ENCODE data around the gene SPPL2C. TPM values are rescaled to one million over a fixed set of nuclear protein-coding genes. Genes with fewer than 3 reads are reported as not detected.

SPPL2C gene, protein sequence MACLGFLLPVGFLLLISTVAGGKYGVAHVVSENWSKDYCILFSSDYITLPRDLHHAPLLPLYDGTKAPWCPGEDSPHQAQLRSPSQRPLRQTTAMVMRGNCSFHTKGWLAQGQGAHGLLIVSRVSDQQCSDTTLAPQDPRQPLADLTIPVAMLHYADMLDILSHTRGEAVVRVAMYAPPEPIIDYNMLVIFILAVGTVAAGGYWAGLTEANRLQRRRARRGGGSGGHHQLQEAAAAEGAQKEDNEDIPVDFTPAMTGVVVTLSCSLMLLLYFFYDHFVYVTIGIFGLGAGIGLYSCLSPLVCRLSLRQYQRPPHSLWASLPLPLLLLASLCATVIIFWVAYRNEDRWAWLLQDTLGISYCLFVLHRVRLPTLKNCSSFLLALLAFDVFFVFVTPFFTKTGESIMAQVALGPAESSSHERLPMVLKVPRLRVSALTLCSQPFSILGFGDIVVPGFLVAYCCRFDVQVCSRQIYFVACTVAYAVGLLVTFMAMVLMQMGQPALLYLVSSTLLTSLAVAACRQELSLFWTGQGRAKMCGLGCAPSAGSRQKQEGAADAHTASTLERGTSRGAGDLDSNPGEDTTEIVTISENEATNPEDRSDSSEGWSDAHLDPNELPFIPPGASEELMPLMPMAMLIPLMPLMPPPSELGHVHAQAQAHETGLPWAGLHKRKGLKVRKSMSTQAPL
- not detected in 2 replicates for total RNA-seq (2012; rRNA removed)

DNA sequence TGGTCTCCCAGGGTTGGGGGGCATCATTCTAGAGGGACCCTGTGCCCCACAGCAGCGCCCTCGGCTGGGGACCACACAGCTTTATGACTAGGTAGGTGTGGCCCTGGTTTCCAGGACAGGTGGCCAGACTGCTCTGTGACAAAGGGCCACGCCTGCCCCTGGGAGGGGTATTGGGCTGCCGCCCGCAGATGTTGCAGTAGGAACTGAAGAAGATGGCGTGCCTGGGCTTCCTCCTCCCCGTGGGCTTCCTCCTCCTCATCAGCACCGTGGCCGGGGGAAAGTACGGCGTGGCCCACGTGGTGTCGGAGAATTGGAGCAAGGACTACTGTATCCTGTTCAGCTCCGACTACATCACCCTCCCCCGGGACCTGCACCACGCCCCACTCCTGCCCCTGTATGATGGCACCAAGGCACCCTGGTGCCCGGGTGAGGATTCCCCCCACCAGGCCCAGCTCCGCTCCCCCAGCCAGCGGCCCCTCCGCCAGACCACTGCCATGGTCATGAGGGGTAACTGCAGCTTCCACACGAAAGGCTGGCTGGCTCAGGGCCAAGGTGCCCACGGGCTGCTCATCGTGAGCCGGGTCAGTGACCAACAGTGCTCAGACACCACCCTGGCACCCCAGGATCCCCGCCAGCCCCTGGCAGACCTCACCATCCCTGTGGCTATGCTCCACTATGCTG lies at the start of gene SPPL2C:
Gene SPPL2C, plus strand, starts transcription at position 187 of the 681 bp plus-strand sequence. Its CDS starts 26 bp downstream, at position 213.
- H3K36me3 ChIP-seq (ENCODE audit: insufficient read depth, low read length): no peaks in the 10 kb centered on the region
- H3K4me3 ChIP-seq (ENCODE audit: low read length): no peak within 1 kb of the TSS
- H3K4me2 ChIP-seq (ENCODE audit: low read length): no peak within 1 kb of the TSS
- H3K27me3 ChIP-seq (ENCODE audit: control insufficient read depth, insufficient read depth, low read length): peaks cover 18% of the 10 kb centered on the region
- no peak within 1 kb of the TSS for H3K9ac ChIP-seq (ENCODE audit: low read depth, low read length)
- no peaks in the 10 kb centered on the region for H3K4me1 ChIP-seq (ENCODE audit: control insufficient read depth, insufficient read depth, low read length)
- H3K9me3 ChIP-seq (replicated peaks; ENCODE audit: low read length): no peaks in the 10 kb centered on the region

DNA sequence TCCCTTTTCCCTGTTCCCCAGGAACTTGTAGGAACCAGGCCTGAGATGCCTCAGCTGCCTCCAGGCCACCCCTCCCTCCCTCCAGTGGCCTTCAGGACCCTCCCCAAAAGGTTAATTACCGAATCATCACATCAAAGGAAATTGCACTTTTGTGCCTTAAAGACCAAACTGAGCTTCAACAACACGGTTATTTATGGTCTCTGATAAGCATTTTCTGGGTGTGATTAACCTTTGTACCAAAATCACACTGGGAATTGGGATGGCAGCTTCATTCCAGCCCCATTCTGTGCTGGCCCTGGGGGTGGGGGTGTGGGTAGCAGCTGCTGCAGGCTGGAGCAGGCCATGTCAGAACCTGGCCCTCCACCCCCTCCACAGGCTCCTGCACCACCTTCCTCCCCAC lies 43.9 kb upstream of the SPPL2C start:
- Histone ChIP-seq H3K4me2 (ENCODE audit: low read length) (no peak overlapping the region), H3K4me1 (ENCODE audit: control insufficient read depth, insufficient read depth, low read length) (no peaks in the 10 kb centered on the region), H3K36me3 (ENCODE audit: insufficient read depth, low read length) (no peaks in the 10 kb centered on the region), H3K9ac (ENCODE audit: low read depth, low read length) (no peak overlapping the region), H3K4me3 (ENCODE audit: low read length) (no peak overlapping the region), H3K27me3 (ENCODE audit: control insufficient read depth, insufficient read depth, low read length) (peaks cover 72% of the 10 kb centered on the region), H3K9me3 (replicated peaks; ENCODE audit: low read length) (no peaks in the 10 kb centered on the region)

- H3K4me3 ChIP-seq (ENCODE audit: low read length): no peak overlapping the region
- no peaks in the 10 kb centered on the region for H3K36me3 ChIP-seq (ENCODE audit: insufficient read depth, low read length)
- H3K9me3 ChIP-seq (replicated peaks; ENCODE audit: low read length): no peaks in the 10 kb centered on the region
- H3K4me1 ChIP-seq (ENCODE audit: control insufficient read depth, insufficient read depth, low read length): no peaks in the 10 kb centered on the region
- no peak overlapping the region for H3K9ac ChIP-seq (ENCODE audit: low read depth, low read length)
- peaks cover 68% of the 10 kb centered on the region for H3K27me3 ChIP-seq (ENCODE audit: control insufficient read depth, insufficient read depth, low read length)
- no peak overlapping the region for H3K4me2 ChIP-seq (ENCODE audit: low read length)
These were observed 43.3 kb upstream of the SPPL2C start for GRCh38 chr17:45801421-45801820.

DNA sequence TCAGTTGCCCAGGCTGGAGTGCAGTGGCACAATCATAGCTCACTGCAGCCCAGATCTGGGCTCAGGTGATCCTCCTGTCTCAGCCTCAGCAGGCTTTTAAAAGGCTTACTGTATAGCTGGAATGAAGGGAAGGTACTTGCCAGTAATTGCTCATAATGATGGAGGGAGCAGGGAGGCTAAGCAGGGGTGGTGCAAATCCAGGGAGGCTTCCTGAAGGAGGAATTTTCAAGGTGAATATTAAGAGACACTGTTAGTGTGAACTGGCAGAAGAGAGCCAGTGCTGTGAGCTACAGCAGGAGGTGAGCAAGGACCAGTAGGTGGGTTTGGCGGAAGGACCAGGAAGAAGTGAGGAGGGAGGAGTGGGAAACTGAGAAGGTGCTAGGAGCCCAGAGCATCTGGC lies 35.8 kb upstream of the SPPL2C start:
- Histone ChIP-seq H3K4me1 (ENCODE audit: control insufficient read depth, insufficient read depth, low read length) (no peaks in the 10 kb centered on the region), H3K27me3 (ENCODE audit: control insufficient read depth, insufficient read depth, low read length) (peaks cover 53% of the 10 kb centered on the region), H3K4me3 (ENCODE audit: low read length) (no peak overlapping the region), H3K9ac (ENCODE audit: low read depth, low read length) (no peak overlapping the region), H3K36me3 (ENCODE audit: insufficient read depth, low read length) (no peaks in the 10 kb centered on the region), H3K4me2 (ENCODE audit: low read length) (no peak overlapping the region), H3K9me3 (replicated peaks; ENCODE audit: low read length) (no peaks in the 10 kb centered on the region)

- Histone ChIP-seq H3K4me2 (ENCODE audit: low read length) (no peak overlapping the region), H3K4me1 (ENCODE audit: control insufficient read depth, insufficient read depth, low read length) (no peaks in the 10 kb centered on the region), H3K27me3 (ENCODE audit: control insufficient read depth, insufficient read depth, low read length) (peaks cover 46% of the 10 kb centered on the region), H3K4me3 (ENCODE audit: low read length) (no peak overlapping the region), H3K36me3 (ENCODE audit: insufficient read depth, low read length) (no peaks in the 10 kb centered on the region), H3K9me3 (replicated peaks; ENCODE audit: low read length) (no peaks in the 10 kb centered on the region), H3K9ac (ENCODE audit: low read depth, low read length) (no peak overlapping the region)
These were observed 35.2 kb upstream of the SPPL2C start for GRCh38 chr17:45809499-45809898.

DNA sequence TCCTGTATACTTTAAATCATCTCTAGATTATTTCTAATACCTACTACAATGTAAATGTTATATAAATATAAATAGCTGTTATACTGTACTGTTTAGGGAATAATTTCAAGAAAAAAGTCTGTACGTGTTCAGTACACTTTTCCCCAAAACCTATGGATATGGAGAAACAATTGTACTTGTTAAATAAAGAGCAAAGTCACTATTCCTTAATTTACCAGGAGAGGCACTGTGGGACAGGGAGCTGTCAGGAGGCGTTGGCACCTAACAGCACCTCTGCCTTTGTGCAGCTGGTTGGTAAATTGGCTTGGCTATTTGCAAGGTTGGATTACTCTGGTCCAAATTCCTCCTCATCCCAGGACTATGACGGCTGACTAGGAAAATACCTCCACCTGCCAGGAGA lies 32.6 kb upstream of the SPPL2C start:
- Histone ChIP-seq H3K4me2 (ENCODE audit: low read length) (no peak overlapping the region), H3K9ac (ENCODE audit: low read depth, low read length) (no peak overlapping the region), H3K36me3 (ENCODE audit: insufficient read depth, low read length) (no peaks in the 10 kb centered on the region), H3K4me3 (ENCODE audit: low read length) (no peak overlapping the region), H3K4me1 (ENCODE audit: control insufficient read depth, insufficient read depth, low read length) (no peaks in the 10 kb centered on the region), H3K9me3 (replicated peaks; ENCODE audit: low read length) (no peaks in the 10 kb centered on the region), H3K27me3 (ENCODE audit: control insufficient read depth, insufficient read depth, low read length) (peaks cover 44% of the 10 kb centered on the region)

- Histone ChIP-seq H3K36me3 (ENCODE audit: insufficient read depth, low read length) (no peaks in the 10 kb centered on the region), H3K9ac (ENCODE audit: low read depth, low read length) (no peak overlapping the region), H3K4me2 (ENCODE audit: low read length) (no peak overlapping the region), H3K4me3 (ENCODE audit: low read length) (no peak overlapping the region), H3K4me1 (ENCODE audit: control insufficient read depth, insufficient read depth, low read length) (no peaks in the 10 kb centered on the region), H3K27me3 (ENCODE audit: control insufficient read depth, insufficient read depth, low read length) (peaks cover 34% of the 10 kb centered on the region), H3K9me3 (replicated peaks; ENCODE audit: low read length) (no peaks in the 10 kb centered on the region)
These were observed 31.5 kb upstream of the SPPL2C start for GRCh38 chr17:45813048-45813725.

DNA sequence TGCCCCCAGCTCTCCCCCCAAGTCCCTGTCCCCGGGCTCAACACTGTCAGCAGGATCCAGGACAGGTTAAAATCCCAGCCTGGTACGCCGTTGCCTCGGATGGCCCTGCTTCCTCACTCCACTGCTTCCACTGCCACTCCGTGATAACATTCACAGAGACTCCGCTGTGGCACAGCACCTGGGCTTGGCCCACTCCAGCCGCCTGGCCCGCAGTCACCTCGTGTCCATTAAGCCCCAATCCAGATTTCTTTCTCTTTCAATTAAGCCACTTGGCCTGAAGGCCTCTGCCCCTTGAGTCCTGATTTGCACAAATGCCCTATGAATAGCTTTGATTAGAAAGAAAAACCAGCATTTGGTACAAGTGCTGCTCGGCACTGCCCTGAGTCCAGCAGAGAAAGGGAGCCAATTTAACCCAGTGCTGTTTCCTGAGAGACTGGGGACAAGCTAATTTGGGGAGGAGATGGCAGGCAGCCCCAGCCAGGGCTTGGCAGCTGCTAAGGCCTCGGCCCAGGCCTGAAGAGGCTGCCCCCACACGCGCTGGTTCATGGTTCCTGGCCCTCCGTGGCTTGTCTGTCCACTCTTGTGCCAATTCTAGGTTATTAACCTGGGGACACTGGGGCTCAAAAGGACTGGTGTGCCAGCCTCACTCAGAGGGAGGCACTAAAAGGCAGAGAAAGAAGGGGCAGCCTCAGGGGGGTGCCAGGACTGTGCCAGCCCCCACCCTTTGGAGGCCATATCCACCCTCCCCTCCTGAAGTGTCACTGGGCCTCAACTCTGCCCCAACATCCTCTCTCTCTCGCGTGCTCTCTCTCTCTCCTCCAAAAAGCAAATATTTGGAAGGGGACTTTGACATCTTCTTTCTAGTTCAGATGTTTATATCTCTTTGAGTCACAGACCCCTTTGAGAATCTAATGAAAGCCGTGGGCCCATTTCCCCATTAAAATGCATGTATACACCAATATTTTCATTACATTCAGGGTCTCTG lies 29.8 kb upstream of the SPPL2C start:
- Histone ChIP-seq H3K27me3 (ENCODE audit: control insufficient read depth, insufficient read depth, low read length) (peaks cover 23% of the 10 kb centered on the region), H3K36me3 (ENCODE audit: insufficient read depth, low read length) (no peaks in the 10 kb centered on the region), H3K4me2 (ENCODE audit: low read length) (no peak overlapping the region), H3K9ac (ENCODE audit: low read depth, low read length) (no peak overlapping the region), H3K4me3 (ENCODE audit: low read length) (no peak overlapping the region), H3K4me1 (ENCODE audit: control insufficient read depth, insufficient read depth, low read length) (no peaks in the 10 kb centered on the region), H3K9me3 (replicated peaks; ENCODE audit: low read length) (no peaks in the 10 kb centered on the region)

DNA sequence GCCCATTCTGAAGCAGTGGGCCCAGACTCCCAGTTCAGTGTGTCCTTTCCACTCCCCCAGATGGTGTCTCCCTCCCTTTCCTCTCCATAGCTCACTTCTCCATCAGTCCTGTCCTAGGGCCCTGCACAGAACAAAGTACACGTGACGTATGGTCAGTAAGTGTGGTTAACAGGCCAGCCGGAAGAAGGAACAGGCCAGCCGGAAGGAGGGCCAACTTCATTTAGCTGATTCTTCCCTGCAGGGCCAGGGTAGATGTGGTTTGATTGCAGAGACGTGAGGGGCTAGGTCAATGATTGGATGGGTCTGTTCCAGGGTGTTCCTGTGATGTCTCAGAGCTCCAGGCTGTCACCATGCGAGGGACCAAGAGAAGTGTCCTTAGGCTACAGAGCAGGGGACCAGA lies 28.9 kb upstream of the SPPL2C start:
- Histone ChIP-seq H3K27me3 (ENCODE audit: control insufficient read depth, insufficient read depth, low read length) (peaks cover 26% of the 10 kb centered on the region), H3K9me3 (replicated peaks; ENCODE audit: low read length) (no peaks in the 10 kb centered on the region)

DNA sequence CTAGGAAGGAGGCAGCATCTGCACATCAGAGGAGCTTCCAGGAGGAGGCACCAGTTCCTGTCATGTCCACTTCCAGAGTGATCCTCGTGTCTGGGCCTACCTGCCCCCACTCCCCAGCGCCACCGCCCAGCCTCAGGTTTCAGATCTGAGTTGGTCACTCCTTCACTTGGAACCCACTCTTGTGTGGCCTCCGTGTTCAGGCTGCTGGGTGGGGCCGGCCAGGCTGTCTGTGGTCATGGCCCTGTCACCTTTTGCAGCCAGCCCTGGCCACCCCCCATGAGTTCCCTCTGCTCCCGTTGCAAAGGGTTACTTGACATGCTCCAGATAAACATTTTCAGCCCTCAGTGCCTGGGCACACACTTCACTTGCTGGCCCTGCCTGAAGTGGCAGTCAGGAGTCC lies 26.6 kb upstream of the SPPL2C start:
- Histone ChIP-seq H3K27me3 (ENCODE audit: control insufficient read depth, insufficient read depth, low read length) (peaks cover 22% of the 10 kb centered on the region), H3K4me3 (ENCODE audit: low read length) (no peak overlapping the region), H3K4me2 (ENCODE audit: low read length) (no peak overlapping the region), H3K36me3 (ENCODE audit: insufficient read depth, low read length) (no peaks in the 10 kb centered on the region), H3K4me1 (ENCODE audit: control insufficient read depth, insufficient read depth, low read length) (no peaks in the 10 kb centered on the region), H3K9ac (ENCODE audit: low read depth, low read length) (no peak overlapping the region), H3K9me3 (replicated peaks; ENCODE audit: low read length) (no peaks in the 10 kb centered on the region)

More for the DNA sequence above, 28.9 kb upstream of the SPPL2C start:
- Histone ChIP-seq H3K36me3 (ENCODE audit: insufficient read depth, low read length) (no peaks in the 10 kb centered on the region), H3K4me3 (ENCODE audit: low read length) (no peak overlapping the region), H3K9ac (ENCODE audit: low read depth, low read length) (no peak overlapping the region), H3K4me1 (ENCODE audit: control insufficient read depth, insufficient read depth, low read length) (no peaks in the 10 kb centered on the region), H3K4me2 (ENCODE audit: low read length) (no peak overlapping the region)

Measured in skeletal muscle satellite cell (primary cell).